IPS-18a (cell line): Measurements from ENCODE around the gene ART5.
A peak's percentile ranks its signal among the peaks of the same experiment; 100 is the strongest.
"Not testable (repeated sequence)": the region's sequence is repeated elsewhere in the genome, so short reads cannot be mapped to it uniquely, and the experiment has no call there.

Experiments used
- H3K27ac ChIP-seq: one replicate; pipeline ENCODE4 v1.5.1; 2013; ENCODE audit warnings: low read length
- H3K27me3 ChIP-seq: one replicate; pipeline ENCODE4 v1.6.1; 2013; ENCODE audit warnings: mild to moderate bottlenecking, low read length; ENCODE audit not compliant: control insufficient read depth, insufficient read depth
- H3K36me3 ChIP-seq: one replicate; pipeline ENCODE4 v1.6.1; 2013; ENCODE audit warnings: low read depth, low read length; ENCODE audit not compliant: control insufficient read depth
- H3K4me1 ChIP-seq: one replicate; pipeline ENCODE4 v1.6.1; 2013; ENCODE audit warnings: low read depth, low read length; ENCODE audit not compliant: control insufficient read depth
- H3K4me3 ChIP-seq: one replicate; pipeline ENCODE4 v1.5.1; 2013; ENCODE audit warnings: low read length
- H3K9ac ChIP-seq: one replicate; pipeline ENCODE4 v1.6.1; 2013; ENCODE audit warnings: mild to moderate bottlenecking, low read length, moderate library complexity
- H3K9me3 ChIP-seq: one replicate; pipeline ENCODE4 v1.6.1; 2013; ENCODE audit warnings: low read depth, low read length; ENCODE audit not compliant: control insufficient read depth

ART5 gene

DNA sequence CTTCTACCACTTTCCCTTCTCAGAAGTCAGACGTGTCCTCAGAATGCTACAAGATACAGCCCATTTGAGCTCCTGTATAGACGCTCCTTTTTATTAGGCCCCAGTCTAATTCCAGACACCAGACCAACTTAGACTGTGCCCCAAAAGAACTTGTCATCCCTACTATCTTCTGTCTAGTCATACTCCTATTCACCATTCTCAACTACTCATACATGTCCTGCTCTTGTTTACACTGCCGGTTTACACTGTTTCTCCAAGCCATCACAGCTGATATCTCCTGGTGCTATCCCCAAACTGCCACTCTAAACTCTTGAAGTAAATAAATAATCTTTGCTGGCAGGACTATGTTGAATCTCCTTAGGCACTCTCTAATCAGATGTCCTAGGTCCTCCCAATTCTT lies 10.7 kb upstream of the ART5 start:
- not testable (repeated sequence) for H3K9me3 ChIP-seq, H3K9ac ChIP-seq, H3K27ac ChIP-seq, H3K36me3 ChIP-seq, H3K4me1 ChIP-seq, H3K4me3 ChIP-seq
- peaks cover 10% of the 10 kb centered on the region for H3K27me3 ChIP-seq

DNA sequence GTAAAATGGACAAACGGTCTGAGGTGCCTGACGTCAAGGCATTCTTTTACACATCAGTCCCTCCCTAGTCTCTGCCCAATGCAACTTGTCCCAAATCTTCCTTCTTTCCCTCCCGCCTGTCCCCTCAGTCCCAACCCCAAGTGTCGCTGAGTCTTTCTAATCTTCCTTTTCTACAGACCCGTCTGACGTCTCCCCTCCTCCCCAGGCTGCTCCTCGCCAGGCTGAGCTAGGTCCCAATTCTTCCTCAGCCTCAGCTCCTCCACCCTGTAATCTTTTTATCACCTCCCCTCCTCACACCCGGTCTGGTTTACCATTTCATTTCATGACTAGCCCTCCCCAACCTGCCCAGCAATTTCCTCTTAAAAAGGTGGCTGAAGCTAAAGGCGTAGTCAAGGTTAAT lies 7.6 kb upstream of the ART5 start:
- H3K4me3 ChIP-seq, H3K27ac ChIP-seq, H3K9ac ChIP-seq, H3K36me3 ChIP-seq, H3K9me3 ChIP-seq, H3K4me1 ChIP-seq: not testable (repeated sequence)
- H3K27me3 ChIP-seq = peaks cover 10% of the 10 kb centered on the region

DNA sequence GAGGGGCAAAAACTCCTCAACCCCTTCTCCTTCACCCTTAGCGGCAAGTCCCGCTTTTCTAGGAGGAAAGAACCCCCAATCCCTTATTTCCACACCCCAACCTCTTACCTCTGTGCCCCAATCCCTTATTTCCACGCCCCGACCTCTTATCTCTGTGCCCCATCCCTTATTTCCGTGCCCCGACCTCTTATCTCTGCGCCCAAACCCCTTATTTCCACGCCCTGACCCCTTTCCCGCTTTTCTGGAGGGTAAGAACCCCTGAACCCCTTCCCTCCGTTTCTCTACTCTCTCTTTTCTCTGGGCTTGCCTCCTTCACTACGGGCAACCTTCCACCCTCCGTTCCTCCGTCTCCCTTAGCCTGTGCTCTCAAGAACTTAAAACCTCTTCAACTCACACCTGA lies 7.1 kb upstream of the ART5 start:
- H3K4me1 ChIP-seq, H3K27ac ChIP-seq, H3K9ac ChIP-seq, H3K9me3 ChIP-seq, H3K36me3 ChIP-seq, H3K4me3 ChIP-seq: not testable (repeated sequence)
- H3K27me3 ChIP-seq = peaks cover 10% of the 10 kb centered on the region

DNA sequence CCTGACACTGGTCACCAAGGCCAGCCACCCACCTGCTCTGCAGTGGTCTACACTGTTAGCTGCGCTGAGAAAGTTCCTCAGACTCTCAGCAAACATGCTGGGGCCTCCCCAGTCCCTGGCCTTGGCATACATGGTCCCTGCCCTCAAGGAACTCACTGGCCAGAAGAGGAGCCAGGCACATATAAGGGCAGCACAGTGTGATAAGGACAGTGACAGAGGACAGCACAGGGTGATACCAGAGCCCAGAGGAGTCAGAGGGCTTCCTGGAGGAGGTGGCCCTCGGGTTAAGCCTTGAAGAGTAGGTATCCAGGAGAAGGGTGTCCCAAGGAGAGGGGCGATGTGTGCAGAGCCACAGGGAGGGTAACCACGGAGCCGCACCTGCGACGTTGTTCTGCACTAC lies 3.8 kb upstream of the ART5 start:
- H3K9me3 ChIP-seq = no peaks in the 10 kb centered on the region
- H3K4me3 ChIP-seq = no peak overlapping the region
- H3K27me3 ChIP-seq = peaks cover 17% of the 10 kb centered on the region
- H3K27ac ChIP-seq = no peak overlapping the region
- no peaks in the 10 kb centered on the region for H3K36me3 ChIP-seq
- no peak overlapping the region for H3K9ac ChIP-seq
- H3K4me1 ChIP-seq = peaks cover 8% of the 10 kb centered on the region

DNA sequence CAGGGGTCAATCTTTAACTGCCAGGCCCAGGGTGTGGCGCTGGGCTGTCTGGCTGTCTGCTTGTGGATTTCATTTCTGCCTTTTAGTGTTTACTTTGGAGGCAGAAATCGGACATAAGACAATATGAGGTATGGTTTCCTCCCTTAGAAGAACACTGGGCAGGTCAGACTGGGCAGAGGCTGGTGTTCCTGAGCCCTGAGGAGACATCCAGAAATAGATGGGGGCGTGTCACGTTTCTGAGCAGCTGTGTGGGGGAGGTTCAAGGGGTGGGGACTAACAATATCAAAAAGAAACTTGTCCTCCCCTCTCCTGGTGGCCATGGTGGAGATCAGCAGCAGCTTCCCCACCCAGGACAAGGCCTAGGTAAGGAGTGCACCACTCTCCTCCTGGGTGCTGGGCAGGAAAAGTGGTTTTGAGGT lies 3.0 kb upstream of the ART5 start, which contains the start of gene ART1:
Gene ART1, plus strand, starts transcription at position 312 of the 419 bp plus-strand sequence. CDS start 14,086 bp downstream, outside the sequence.
- H3K9me3 ChIP-seq = no peaks in the 10 kb centered on the region
- no peaks in the 10 kb centered on the region for H3K36me3 ChIP-seq
- H3K27ac ChIP-seq = no peak within 1 kb of the TSS
- H3K9ac ChIP-seq = no peak within 1 kb of the TSS
- no peak within 1 kb of the TSS for H3K4me3 ChIP-seq
- H3K4me1 ChIP-seq = peaks cover 8% of the 10 kb centered on the region
- H3K27me3 ChIP-seq = peaks cover 17% of the 10 kb centered on the region

GRCh38 chr11:3643102-3643546 lies 1.3 kb upstream of the ART5 start:
- not testable (repeated sequence) for H3K27ac ChIP-seq, H3K36me3 ChIP-seq, H3K4me1 ChIP-seq, H3K9me3 ChIP-seq
- Histone ChIP-seq H3K27me3 (peaks cover 11% of the 10 kb centered on the region), H3K4me3 (peak overlapping the region; percentile 48), H3K9ac (peak overlapping the region; percentile 41)

DNA sequence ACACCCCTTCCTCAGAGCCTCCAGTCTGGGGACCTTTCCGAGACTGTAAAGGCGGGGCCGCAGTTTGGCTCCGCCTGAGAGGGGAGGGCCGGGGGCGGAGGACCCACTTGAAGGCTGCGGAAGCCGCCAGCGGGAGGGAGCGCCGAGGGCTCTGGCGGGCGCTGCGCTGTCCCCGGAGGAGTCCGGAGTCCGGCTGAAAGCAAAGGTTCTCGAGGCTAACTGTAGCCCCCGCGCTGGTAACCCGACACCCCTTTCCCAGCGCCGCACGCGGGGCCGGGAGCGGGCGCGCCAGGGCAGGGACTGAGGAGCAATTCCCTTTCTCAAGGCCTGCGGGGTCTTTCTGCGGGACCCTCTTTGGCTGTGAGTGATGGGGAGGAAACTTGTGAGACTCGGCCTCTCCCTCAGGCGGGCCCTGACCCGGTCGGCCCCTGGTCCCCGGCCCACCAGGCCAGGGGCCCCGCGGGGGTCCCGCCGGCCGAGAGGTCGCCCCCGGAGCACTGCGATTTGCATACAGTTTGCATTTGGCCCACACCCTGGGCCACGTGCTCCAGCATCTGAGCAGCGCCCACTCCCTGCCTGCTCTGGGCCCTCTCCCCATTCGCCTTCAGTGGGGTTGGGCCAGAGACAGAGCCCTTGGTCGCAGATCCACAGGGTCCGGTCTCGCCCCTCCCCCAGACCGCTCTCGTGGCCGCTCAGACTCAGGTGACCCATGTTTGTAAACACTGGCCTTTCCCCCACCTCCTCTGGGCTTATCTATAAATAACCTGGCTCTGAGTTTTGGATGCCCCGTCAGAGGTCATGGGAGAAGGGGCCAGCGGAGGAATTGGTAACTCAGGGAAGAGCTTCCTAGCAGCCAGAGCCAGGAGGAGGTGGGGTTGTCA lies 519 bp upstream of the ART5 start:
- Histone ChIP-seq H3K4me1 (peaks cover 4% of the 10 kb centered on the region), H3K9me3 (no peaks in the 10 kb centered on the region), H3K9ac (peak overlapping the region; percentile 41), H3K4me3 (peak overlapping the region; percentile 48), H3K36me3 (no peaks in the 10 kb centered on the region), H3K27ac (peak overlapping the region; percentile 74), H3K27me3 (peaks cover 6% of the 10 kb centered on the region)

GRCh38 chr11:3641191-3641590 lies 601 bp downstream of the ART5 start:
- Histone ChIP-seq H3K9ac (no peak overlapping the region), H3K27ac (no peak overlapping the region), H3K27me3 (peaks cover 6% of the 10 kb centered on the region), H3K4me1 (peaks cover 4% of the 10 kb centered on the region), H3K4me3 (peak overlapping the region; percentile 48), H3K36me3 (no peaks in the 10 kb centered on the region), H3K9me3 (no peaks in the 10 kb centered on the region)

DNA sequence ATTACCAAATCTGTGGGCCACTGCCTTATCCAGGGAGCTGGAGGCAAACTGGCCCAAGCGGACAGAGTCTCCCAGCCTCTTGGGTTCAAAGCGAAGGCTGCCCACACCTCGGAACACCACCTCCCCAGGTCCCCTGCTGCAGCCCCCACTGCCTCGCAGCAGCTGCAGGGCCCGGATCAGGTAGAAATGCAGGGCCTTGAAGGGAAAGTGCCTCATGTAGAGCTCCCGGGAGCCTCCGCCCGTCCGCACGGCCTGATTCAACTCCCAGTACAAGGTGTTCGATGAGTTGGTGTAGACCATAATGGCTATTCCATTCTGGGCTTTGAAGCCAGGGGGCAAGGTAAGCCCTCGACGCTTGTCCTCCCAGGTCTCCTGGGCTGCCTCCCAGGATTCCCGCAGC lies 2.0 kb downstream of the ART5 start:
- H3K27me3 ChIP-seq = peaks cover 6% of the 10 kb centered on the region
- no peaks in the 10 kb centered on the region for H3K36me3 ChIP-seq
- H3K27ac ChIP-seq = no peak overlapping the region
- H3K4me3 ChIP-seq = no peak overlapping the region
- H3K4me1 ChIP-seq = peaks cover 4% of the 10 kb centered on the region
- H3K9me3 ChIP-seq = no peaks in the 10 kb centered on the region
- no peak overlapping the region for H3K9ac ChIP-seq

- peaks cover 6% of the 10 kb centered on the region for H3K27me3 ChIP-seq
- H3K27ac ChIP-seq = no peak overlapping the region
These were observed 3.3 kb downstream of the ART5 start for GRCh38 chr11:3638513-3638912.

DNA sequence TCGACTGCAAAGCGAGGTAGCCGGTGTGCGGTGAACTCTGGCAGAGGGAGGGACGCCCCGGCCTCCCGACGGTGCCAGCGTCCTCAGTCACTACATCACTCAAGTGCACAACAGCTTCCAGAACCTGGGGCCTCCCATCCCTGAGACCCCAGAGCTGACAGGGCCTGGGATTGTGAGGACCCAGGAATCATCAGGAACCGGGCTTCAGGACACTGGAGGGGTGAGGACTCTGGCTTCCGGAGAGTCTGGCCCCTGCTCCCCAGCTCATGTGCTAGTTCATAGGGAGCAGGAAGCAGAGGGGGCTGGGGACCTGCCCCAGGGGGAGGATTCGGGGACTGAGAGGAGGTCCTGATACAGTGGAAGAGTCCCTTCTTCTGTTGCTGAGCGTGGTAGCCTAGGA lies 4.6 kb downstream of the ART5 start:
- peaks cover 6% of the 10 kb centered on the region for H3K27me3 ChIP-seq
- H3K36me3 ChIP-seq = no peaks in the 10 kb centered on the region

More at GRCh38 chr11:3638513-3638912, 3.3 kb downstream of the ART5 start:
- Histone ChIP-seq H3K9ac (no peak overlapping the region), H3K36me3 (no peaks in the 10 kb centered on the region), H3K4me3 (no peak overlapping the region), H3K4me1 (peaks cover 4% of the 10 kb centered on the region), H3K9me3 (no peaks in the 10 kb centered on the region)

More for the DNA sequence above, 4.6 kb downstream of the ART5 start:
- H3K9me3 ChIP-seq = no peaks in the 10 kb centered on the region
- no peak overlapping the region for H3K4me3 ChIP-seq
- H3K4me1 ChIP-seq = no peaks in the 10 kb centered on the region
- no peak overlapping the region for H3K27ac ChIP-seq
- H3K9ac ChIP-seq = no peak overlapping the region
